ENCODE results near the gene NR4A3. TPM values are rescaled to one million over a fixed set of nuclear protein-coding genes. Genes with fewer than 3 reads are reported as not detected.

Gene NR4A3
- total RNA-seq, 4 donors from 2014 or later: 1.8 to 34.0 (median 3.8) TPM

GRCh38 chr9:99895510-99895909, 73.8 kb downstream of the NR4A3 start:
- Histone ChIP-seq H3K4me3 (no peak overlapping the region), H3K27me3 (no peaks in the 10 kb centered on the region), H3K27ac (no peak overlapping the region), H3K36me3 (no peaks in the 10 kb centered on the region), H3K4me1 (no peaks in the 10 kb centered on the region), H3K9me3 (no peaks in the 10 kb centered on the region)
- intact Hi-C loops (cut with DNase I; ENCODE audit: low total_unique reads) (no loop called here), in situ Hi-C loops (cut with MboI; ENCODE audit: low sequenced_read_pairs in 4 of 4) (no loop called here)
- ATAC-seq (no peak), DNase-seq (no peak)
- no peak for TF ChIP-seq POLR2A (IDR thresholded peaks at IDR 0.05)
- no peak for TF ChIP-seq CTCF (IDR thresholded peaks at IDR 0.05 in 4 of 5, conservative IDR thresholded peaks at IDR 0.05 in 1 of 5)

GRCh38 chr9:99896119-99896518, 74.4 kb downstream of the NR4A3 start:
- no peaks in the 10 kb centered on the region for H3K27me3 ChIP-seq

GRCh38 chr9:99903393-99903792, 81.7 kb downstream of the NR4A3 start:
- Histone ChIP-seq H3K27me3 (no peaks in the 10 kb centered on the region), H3K27ac (no peak overlapping the region), H3K4me3 (no peak overlapping the region), H3K36me3 (no peaks in the 10 kb centered on the region), H3K9me3 (no peaks in the 10 kb centered on the region), H3K4me1 (peaks cover 13 to 17% of the 10 kb centered on the region in 2 donors)
- ATAC-seq: no peak
- intact Hi-C loops (cut with DNase I; ENCODE audit: low total_unique reads) (no loop called here), in situ Hi-C loops (cut with MboI; ENCODE audit: low sequenced_read_pairs in 4 of 4) (no loop called here)
- TF ChIP-seq CTCF (IDR thresholded peaks at IDR 0.05 in 4 of 5, conservative IDR thresholded peaks at IDR 0.05 in 1 of 5): no peak
- DNase-seq: no peak

More at GRCh38 chr9:99896119-99896518, 74.4 kb downstream of the NR4A3 start:
- Histone ChIP-seq H3K27ac (no peak overlapping the region), H3K4me3 (no peak overlapping the region), H3K9me3 (no peaks in the 10 kb centered on the region), H3K36me3 (no peaks in the 10 kb centered on the region), H3K4me1 (no peaks in the 10 kb centered on the region)
- TF ChIP-seq POLR2A (IDR thresholded peaks at IDR 0.05) (no peak), CTCF (IDR thresholded peaks at IDR 0.05 in 4 of 5, conservative IDR thresholded peaks at IDR 0.05 in 1 of 5) (no peak)
- intact Hi-C loops (cut with DNase I; ENCODE audit: low total_unique reads): no loop called here
- in situ Hi-C loops (cut with MboI; ENCODE audit: low sequenced_read_pairs in 4 of 4): no loop called here
- ATAC-seq: no peak
- DNase-seq: no peak

- no peaks in the 10 kb centered on the region for H3K36me3 ChIP-seq
- no peaks in the 10 kb centered on the region for H3K9me3 ChIP-seq
- TF ChIP-seq POLR2A (IDR thresholded peaks at IDR 0.05): no peak
- H3K27ac ChIP-seq: peak overlapping the region; percentile 98 to 100 (median 98)
- H3K4me3 ChIP-seq: peak overlapping the region; percentile 95 to 99 (median 96)
- DNase-seq (peak; percentile 38 to 43), ATAC-seq (peak; percentile 42 to 64)
- peaks cover 13 to 21% of the 10 kb centered on the region in 2 donors for H3K4me1 ChIP-seq
- H3K27me3 ChIP-seq: no peaks in the 10 kb centered on the region
- intact Hi-C loops (cut with DNase I; ENCODE audit: low total_unique reads): loop anchor here (5.0 kb wide), 2 partner anchors 549 to 639 kb away; no protein-coding TSS in a partner anchor
- in situ Hi-C loops (cut with MboI; ENCODE audit: low sequenced_read_pairs in 4 of 4): no loop called here
Observed at GRCh38 chr9:99905833-99906402, 84.2 kb downstream of the NR4A3 start.

GRCh38 chr9:99906403-99907207, 84.9 kb downstream of the NR4A3 start, which contains the start of gene STX17:
Gene STX17 (plus strand): TSS chr9:99906654. CDS start chr9:99915240, 8,586 bp downstream.
- H3K4me1 ChIP-seq: peaks cover 13 to 21% of the 10 kb centered on the region in 2 donors
- peak within 1 kb of the TSS; percentile 98 to 100 (median 98) for H3K27ac ChIP-seq
- ATAC-seq (peak; percentile 89 to 93), DNase-seq (peak; percentile 53 to 70)
- H3K27me3 ChIP-seq: no peaks in the 10 kb centered on the region
- no peaks in the 10 kb centered on the region for H3K36me3 ChIP-seq
- peak within 1 kb of the TSS; percentile 95 to 99 (median 96) for H3K4me3 ChIP-seq
- in situ Hi-C loops (cut with MboI; ENCODE audit: low sequenced_read_pairs in 4 of 4) (no loop called here), intact Hi-C loops (cut with DNase I; ENCODE audit: low total_unique reads) (loop anchor here (1.0 to 5.0 kb wide), 3 partner anchors 87 to 639 kb away; no protein-coding TSS in a partner anchor)
- no peak for TF ChIP-seq CTCF (IDR thresholded peaks at IDR 0.05 in 4 of 5, conservative IDR thresholded peaks at IDR 0.05 in 1 of 5)
- peak; percentile 85 to 90 for TF ChIP-seq POLR2A (IDR thresholded peaks at IDR 0.05)
- no peaks in the 10 kb centered on the region for H3K9me3 ChIP-seq

All from gastrocnemius medialis (tissue), 4 donors.